ENCODE results near the gene ING3.
"Not testable (repeated sequence)": the region's sequence is repeated elsewhere in the genome, so short reads cannot be mapped to it uniquely, and the experiment has no call there.

The ING3 gene

DNA sequence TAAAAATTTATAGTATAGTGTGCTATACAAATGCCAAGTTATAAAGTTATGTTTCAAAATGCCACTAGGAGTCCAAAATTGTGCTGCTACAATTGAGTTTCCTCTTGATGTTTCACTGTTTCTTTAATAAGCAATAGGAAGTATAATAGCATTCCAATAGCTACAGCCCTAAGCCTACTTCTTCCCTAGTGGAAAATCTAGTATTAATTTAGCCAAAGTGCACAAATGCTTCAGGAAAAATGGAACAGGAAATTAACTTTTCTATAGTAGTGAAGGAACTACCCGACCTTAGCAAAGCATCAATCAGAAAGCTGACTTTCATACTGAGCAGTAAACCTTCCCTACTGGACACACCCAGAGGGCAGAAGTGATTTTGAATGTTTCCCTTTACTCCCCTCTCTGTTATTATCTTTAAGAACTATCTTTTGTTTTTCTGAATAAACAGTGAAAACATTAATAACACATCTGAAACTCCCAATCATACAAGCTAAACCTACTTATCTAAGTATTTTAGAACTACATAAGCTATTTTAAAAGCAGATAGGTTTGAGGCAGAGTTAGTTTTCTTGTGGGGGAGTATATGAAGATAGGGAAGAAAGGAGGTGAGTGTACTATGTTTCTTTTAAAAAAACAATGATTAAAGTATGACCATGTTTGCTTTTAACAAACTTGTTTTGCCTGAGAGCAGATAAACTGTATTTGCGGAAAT lies 51.6 kb downstream of the ING3 start:
- TF ChIP-seq, protein P1, sequence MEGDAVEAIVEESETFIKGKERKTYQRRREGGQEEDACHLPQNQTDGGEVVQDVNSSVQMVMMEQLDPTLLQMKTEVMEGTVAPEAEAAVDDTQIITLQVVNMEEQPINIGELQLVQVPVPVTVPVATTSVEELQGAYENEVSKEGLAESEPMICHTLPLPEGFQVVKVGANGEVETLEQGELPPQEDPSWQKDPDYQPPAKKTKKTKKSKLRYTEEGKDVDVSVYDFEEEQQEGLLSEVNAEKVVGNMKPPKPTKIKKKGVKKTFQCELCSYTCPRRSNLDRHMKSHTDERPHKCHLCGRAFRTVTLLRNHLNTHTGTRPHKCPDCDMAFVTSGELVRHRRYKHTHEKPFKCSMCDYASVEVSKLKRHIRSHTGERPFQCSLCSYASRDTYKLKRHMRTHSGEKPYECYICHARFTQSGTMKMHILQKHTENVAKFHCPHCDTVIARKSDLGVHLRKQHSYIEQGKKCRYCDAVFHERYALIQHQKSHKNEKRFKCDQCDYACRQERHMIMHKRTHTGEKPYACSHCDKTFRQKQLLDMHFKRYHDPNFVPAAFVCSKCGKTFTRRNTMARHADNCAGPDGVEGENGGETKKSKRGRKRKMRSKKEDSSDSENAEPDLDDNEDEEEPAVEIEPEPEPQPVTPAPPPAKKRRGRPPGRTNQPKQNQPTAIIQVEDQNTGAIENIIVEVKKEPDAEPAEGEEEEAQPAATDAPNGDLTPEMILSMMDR (IDR thresholded peaks at IDR 0.05; ENCODE audit: control insufficient read depth, extremely low read depth, insufficient read depth), result no peak
- H3K4me3 ChIP-seq (ENCODE audit: low read depth, low read length), result no peak overlapping the region
- DNase-seq (ENCODE audit: low read depth), result no peak

GRCh38 chr7:121002757-121003200 lies 52.2 kb downstream of the ING3 start:
- TF ChIP-seq, protein P1 (IDR thresholded peaks at IDR 0.05; ENCODE audit: control insufficient read depth, extremely low read depth, insufficient read depth), result no peak
- DNase-seq (ENCODE audit: low read depth), result no peak
- no peak overlapping the region for H3K4me3 ChIP-seq (ENCODE audit: low read depth, low read length)

- no peak overlapping the region for H3K4me3 ChIP-seq (ENCODE audit: low read depth, low read length)
- TF ChIP-seq, protein P1 (IDR thresholded peaks at IDR 0.05; ENCODE audit: control insufficient read depth, extremely low read depth, insufficient read depth), result no peak
- DNase-seq (ENCODE audit: low read depth), result peak; percentile 17
Measured at GRCh38 chr7:121003986-121004685, 53.6 kb downstream of the ING3 start.

GRCh38 chr7:121005058-121005457 lies 54.5 kb downstream of the ING3 start:
- DNase-seq (ENCODE audit: low read depth); H3K4me3 ChIP-seq (ENCODE audit: low read depth, low read length): not testable (repeated sequence)

GRCh38 chr7:121005996-121006584 lies 55.5 kb downstream of the ING3 start:
- TF ChIP-seq, protein P1 (IDR thresholded peaks at IDR 0.05; ENCODE audit: control insufficient read depth, extremely low read depth, insufficient read depth), result no peak
- no peak for DNase-seq (ENCODE audit: low read depth)
- H3K4me3 ChIP-seq (ENCODE audit: low read depth, low read length), result no peak overlapping the region

GRCh38 chr7:121006711-121007315 lies 56.2 kb downstream of the ING3 start:
- no peak overlapping the region for H3K4me3 ChIP-seq (ENCODE audit: low read depth, low read length)
- no peak for DNase-seq (ENCODE audit: low read depth)
- TF ChIP-seq, protein P1 (IDR thresholded peaks at IDR 0.05; ENCODE audit: control insufficient read depth, extremely low read depth, insufficient read depth), result no peak

DNA sequence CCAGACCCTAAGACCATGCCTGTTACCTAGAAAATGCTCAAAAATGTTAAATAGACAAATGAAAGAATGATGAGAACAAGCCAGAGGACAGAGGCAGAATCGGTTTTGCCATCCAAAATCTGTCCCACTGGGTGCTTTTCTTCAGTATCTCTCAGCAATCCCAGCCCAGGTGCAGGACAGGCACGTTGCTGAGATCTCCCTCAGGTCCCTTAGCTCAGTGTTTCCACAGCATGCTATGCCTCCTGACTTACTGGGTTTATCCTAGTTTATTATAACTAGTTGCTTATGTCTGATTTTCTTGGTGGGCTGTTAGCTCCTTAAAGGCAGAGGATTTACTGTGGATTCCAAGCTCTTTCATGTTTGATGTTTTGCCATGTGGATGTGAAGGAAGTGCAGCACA lies 58.2 kb downstream of the ING3 start:
- no peak for DNase-seq (ENCODE audit: low read depth)
- H3K4me3 ChIP-seq (ENCODE audit: low read depth, low read length), result no peak overlapping the region
- TF ChIP-seq, protein P1 (IDR thresholded peaks at IDR 0.05; ENCODE audit: control insufficient read depth, extremely low read depth, insufficient read depth), result no peak
